Measurements from ENCODE around the gene PSEN1.

The PSEN1 gene

DNA sequence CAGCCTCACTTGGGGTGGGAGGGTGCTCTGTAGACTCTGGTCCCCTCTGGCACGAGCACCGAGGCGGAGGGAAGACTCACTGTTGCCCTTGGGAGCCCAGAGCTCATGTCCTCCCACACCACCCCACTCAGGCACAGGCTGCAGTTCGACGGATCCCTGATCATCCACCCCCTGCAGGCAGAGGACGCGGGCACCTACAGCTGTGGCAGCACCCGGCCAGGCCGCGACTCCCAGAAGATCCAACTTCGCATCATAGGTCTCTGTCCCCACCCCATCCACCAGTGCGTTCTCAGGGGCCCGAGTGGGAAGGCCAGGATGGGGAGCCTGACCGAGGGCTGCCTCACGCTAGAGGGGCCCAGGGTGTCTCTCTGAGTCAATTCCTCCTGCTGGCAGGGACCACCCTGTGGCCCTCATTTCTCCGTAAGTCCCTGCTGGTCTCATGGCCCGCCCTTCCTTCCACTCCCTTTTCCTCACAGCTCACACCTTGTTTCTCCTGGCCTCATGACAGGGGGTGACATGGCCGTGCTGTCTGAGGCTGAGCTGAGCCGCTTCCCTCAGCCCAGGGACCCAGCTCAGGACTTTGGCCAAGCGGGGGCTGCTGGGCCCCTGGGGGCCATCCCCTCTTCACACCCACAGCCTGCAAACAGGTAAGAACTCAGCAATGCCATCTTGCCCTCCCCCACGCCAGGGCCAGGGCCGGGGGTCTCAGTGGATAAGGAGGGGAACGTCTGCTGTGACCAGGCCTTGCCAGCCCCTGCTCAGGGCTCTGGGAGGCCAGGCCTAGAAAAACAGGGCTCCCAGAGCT is 128.0 kb downstream of the PSEN1 start:
- DNase-seq (ENCODE audit: insufficient read length, low spot score) = no peak
- no peak for TF ChIP-seq POLR2A (IDR thresholded peaks at IDR 0.05; ENCODE audit: low read depth, low read length)
- no peak for FAIRE-seq

DNA sequence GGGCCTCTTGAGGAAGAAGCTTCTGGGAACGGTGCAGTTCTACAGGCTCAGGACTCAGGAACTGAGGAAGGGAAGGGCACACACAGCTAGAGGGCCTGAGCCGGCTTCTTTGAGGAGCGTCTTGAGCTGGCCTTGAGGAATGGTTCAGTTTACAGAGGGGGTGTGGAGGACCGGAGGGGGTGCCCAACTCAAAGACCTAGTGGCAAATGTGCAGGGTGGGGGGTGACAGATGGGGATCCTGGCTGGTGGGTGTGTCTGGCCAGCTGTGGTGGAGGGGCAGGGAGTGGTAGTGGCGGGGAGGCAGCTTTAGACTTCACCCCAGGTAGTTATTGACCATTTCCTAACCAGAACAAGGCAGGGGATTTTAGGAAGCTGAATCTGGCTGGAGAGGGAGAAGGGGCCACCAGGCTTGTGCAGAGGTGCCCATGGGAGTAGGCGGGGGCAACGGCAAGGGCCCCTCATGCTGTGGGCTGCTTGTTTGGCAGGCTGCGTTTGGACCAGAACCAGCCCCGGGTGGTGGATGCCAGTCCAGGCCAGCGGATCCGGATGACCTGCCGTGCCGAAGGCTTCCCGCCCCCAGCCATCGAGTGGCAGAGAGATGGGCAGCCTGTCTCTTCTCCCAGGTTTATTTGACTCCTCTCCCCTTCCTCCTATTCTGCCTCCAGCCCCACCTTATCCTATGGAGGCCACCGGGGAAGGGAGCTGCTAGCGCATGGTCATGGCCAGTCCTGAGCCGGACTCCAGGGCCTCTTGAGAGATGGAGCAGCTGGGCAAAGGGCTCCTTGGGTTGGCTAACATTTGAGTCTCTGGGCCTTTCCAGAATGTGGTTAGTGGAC is 128.8 kb downstream of the PSEN1 start:
- DNase-seq (ENCODE audit: insufficient read length, low spot score) = no peak
- TF ChIP-seq POLR2A (IDR thresholded peaks at IDR 0.05; ENCODE audit: low read depth, low read length) = no peak
- no peak for FAIRE-seq

DNA sequence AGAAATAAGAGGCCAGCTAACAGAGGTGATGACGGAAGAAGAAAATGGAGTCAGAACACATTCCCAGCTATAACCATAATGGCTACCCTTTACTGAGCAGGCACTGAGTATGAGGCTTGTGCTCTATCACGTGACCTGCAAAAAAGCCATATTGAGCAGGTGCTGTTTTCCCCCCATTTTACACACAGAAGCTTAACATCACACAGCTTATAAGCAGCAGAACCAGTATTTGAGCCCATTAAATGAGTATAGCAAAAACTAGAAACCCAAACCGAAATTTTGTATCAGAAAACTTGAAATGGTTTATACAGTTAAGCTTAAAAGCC is 129.4 kb downstream of the PSEN1 start:
- FAIRE-seq (no peak), DNase-seq (ENCODE audit: insufficient read length, low spot score) (no peak)
- no peak for TF ChIP-seq POLR2A (IDR thresholded peaks at IDR 0.05; ENCODE audit: low read depth, low read length)

DNA sequence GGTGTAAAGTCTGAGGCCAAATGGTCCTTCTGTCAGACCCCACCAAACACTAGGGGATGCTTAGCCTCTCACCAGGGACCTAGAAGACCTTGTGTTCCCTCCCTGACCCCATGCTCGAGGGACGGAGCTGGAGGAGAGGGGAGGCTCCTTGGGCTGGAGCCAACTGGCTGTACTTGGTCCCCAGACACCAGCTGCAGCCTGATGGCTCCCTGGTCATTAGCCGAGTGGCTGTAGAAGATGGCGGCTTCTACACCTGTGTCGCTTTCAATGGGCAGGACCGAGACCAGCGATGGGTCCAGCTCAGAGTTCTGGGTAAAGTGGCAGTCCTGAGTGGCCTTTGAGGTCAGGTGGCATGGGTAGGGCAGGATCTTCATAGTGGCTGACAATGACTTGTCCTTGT is 130.0 kb downstream of the PSEN1 start:
- no peak for TF ChIP-seq POLR2A (IDR thresholded peaks at IDR 0.05; ENCODE audit: low read depth, low read length)
- FAIRE-seq (no peak), DNase-seq (ENCODE audit: insufficient read length, low spot score) (no peak)

DNA sequence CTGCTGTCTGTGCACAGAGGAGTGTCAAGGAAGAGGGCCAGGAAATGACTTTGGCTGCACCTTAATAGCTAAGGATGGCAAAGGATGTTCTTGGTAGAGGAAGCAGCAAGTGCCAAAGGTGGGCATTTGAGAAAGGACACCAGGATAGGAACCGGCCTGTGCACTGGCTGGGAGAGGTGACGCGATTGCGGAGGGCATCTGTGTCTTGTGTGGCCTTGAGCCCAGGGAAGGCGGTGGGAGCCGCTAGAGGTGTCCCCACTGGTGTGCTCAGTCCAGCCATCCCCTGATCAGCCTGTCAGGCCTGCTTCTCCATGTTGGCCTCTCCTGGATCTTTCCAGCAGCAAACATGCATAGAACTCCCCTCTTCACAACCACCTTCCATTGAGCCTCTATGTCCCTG is 131.2 kb downstream of the PSEN1 start:
- no peak for DNase-seq (ENCODE audit: insufficient read length, low spot score)
- no peak for TF ChIP-seq POLR2A (IDR thresholded peaks at IDR 0.05; ENCODE audit: low read depth, low read length)
- FAIRE-seq = no peak

DNA sequence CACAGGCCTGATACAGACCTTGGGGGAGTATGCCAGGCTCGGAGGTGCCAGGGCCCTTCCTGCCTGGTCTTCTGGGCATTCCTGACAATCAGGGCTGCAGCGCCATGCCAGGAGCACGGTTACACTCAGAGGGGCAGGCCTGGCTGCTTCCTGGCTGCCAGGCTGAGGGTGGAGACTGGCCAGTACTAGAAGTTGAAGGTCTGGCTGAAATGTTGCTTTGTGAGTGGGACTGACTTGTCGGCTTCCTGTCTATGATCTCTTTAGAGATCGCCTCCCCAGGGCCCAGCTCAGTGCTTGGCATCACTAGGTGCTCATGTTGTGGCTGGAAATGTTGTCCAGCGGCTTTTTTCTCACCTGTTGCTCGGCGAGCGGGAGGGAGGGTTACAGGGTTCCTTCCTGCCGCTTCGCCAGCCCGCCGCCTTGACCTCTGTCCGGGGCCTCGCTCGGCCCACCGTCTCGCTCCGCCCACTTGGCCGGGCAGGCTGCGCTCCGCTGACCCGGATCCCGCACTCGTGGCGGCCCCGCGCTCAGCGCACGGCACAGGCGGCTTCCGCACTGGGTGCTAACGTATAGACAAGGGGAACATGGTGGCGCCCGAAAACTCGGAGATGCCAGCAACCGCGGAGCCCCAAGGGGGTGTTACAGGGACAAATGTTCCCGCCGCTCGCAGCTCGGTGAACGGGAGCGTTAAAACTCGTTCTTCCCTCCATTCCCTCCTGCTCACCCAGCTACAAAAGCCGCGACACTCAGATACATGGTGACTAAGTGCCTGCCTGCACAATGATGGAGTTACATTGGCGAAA is 133.6 kb downstream of the PSEN1 start:
- TF ChIP-seq POLR2A (IDR thresholded peaks at IDR 0.05; ENCODE audit: low read depth, low read length) = no peak
- no peak for FAIRE-seq
- DNase-seq (ENCODE audit: insufficient read length, low spot score) = no peak

DNA sequence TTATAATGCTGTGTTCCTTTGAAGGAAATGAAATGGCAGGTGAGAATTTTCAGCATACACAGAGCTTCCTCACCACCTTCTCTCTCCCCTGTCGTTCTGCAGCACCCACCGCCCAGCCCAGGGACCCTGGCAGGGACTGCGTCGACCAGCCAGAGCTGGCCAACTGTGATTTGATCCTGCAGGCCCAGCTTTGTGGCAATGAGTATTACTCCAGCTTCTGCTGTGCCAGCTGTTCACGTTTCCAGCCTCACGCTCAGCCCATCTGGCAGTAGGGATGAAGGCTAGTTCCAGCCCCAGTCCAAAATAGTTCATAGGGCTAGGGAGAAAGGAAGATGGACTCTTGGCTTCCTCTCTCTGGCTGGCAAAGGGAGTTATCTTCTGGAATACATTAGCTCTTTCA is 136.1 kb downstream of the PSEN1 start:
- DNase-seq (ENCODE audit: insufficient read length, low spot score) = no peak
- no peak for FAIRE-seq
- no peak for TF ChIP-seq POLR2A (IDR thresholded peaks at IDR 0.05; ENCODE audit: low read depth, low read length)
